GM18526 (cell line): Measurements from ENCODE around the gene L3MBTL4.

Source experiments
- POLR2A ChIP-seq: IDR thresholded peaks from 3 replicates; pipeline ENCODE4 v1.6.1; 2011; ENCODE audit not compliant: insufficient read length; ENCODE audit errors: extremely low read depth

L3MBTL4 gene

GRCh38 chr18:6145645-6146306 is 268.9 kb downstream of the L3MBTL4 start:
- no peak for TF ChIP-seq POLR2A

- TF ChIP-seq POLR2A: no peak
Observed at GRCh38 chr18:6139007-6139406, 275.7 kb downstream of the L3MBTL4 start.

GRCh38 chr18:6132751-6133368 is 281.9 kb downstream of the L3MBTL4 start:
- no peak for TF ChIP-seq POLR2A

- no peak for TF ChIP-seq POLR2A
Observed at GRCh38 chr18:6120820-6121279, 293.9 kb downstream of the L3MBTL4 start.

GRCh38 chr18:6119761-6120160 is 294.9 kb downstream of the L3MBTL4 start:
- TF ChIP-seq POLR2A: no peak

- TF ChIP-seq POLR2A: no peak
Observed at GRCh38 chr18:6118080-6118479, 296.6 kb downstream of the L3MBTL4 start.

- no peak for TF ChIP-seq POLR2A
Observed at GRCh38 chr18:6115710-6116109, 299.0 kb downstream of the L3MBTL4 start.

- no peak for TF ChIP-seq POLR2A
Observed at GRCh38 chr18:6113650-6114049, 301.1 kb downstream of the L3MBTL4 start.

- no peak for TF ChIP-seq POLR2A
Observed at GRCh38 chr18:6111726-6112125, 303.0 kb downstream of the L3MBTL4 start.

- TF ChIP-seq POLR2A: no peak
Observed at GRCh38 chr18:6109743-6110142, 305.0 kb downstream of the L3MBTL4 start.

GRCh38 chr18:6107794-6108193 is 306.9 kb downstream of the L3MBTL4 start:
- TF ChIP-seq POLR2A: no peak

GRCh38 chr18:6106091-6106685 is 308.5 kb downstream of the L3MBTL4 start:
- no peak for TF ChIP-seq POLR2A

- no peak for TF ChIP-seq POLR2A
Observed at GRCh38 chr18:6103741-6104140, 311.0 kb downstream of the L3MBTL4 start.

GRCh38 chr18:6096730-6097129 is 318.0 kb downstream of the L3MBTL4 start:
- no peak for TF ChIP-seq POLR2A

- TF ChIP-seq POLR2A: no peak
Observed at GRCh38 chr18:6088432-6088831, 326.3 kb downstream of the L3MBTL4 start.

GRCh38 chr18:6086731-6087130 is 328.0 kb downstream of the L3MBTL4 start:
- TF ChIP-seq POLR2A: no peak

GRCh38 chr18:6079406-6079805 is 335.3 kb downstream of the L3MBTL4 start:
- TF ChIP-seq POLR2A: no peak

- TF ChIP-seq POLR2A: no peak
Observed at GRCh38 chr18:6078877-6079276, 335.8 kb downstream of the L3MBTL4 start.
